ENCODE data around the gene TRPC1.
"Not testable (repeated sequence)": the region's sequence is repeated elsewhere in the genome, so short reads cannot be mapped to it uniquely, and the experiment has no call there.

Gene TRPC1

GRCh38 chr3:142709207-142709606, 14.6 kb upstream of the TRPC1 start:
- Histone ChIP-seq H3K4me1 (ENCODE audit: insufficient read depth, low read length, poor library complexity, severe bottlenecking) (no peaks in the 10 kb centered on the region), H3K4me3 (ENCODE audit: low read length, poor library complexity, severe bottlenecking) (no peak overlapping the region), H4K20me1 (ENCODE audit: insufficient read depth, low read length, poor library complexity, severe bottlenecking) (no peaks in the 10 kb centered on the region), H3K36me3 (ENCODE audit: insufficient read depth, low read length) (no peaks in the 10 kb centered on the region; the same call in 1 of the 2 replicates), H3K9me3 (ENCODE audit: insufficient read depth, low read depth, low read length) (no peaks in the 10 kb centered on the region), H3F3A (ENCODE audit: low read depth) (no peaks in the 10 kb centered on the region), H3K79me2 (ENCODE audit: insufficient read depth, low read length) (no peaks in the 10 kb centered on the region), H2AFZ (ENCODE audit: low read length) (no peak overlapping the region), H3K9me2 (replicated peaks; ENCODE audit: low read depth, low read length) (no peaks in the 10 kb centered on the region), H3K9ac (ENCODE audit: low read depth, low read length, poor library complexity, severe bottlenecking) (no peak overlapping the region), H3K27me3 (ENCODE audit: insufficient read depth, low read length, poor library complexity, severe bottlenecking) (no peaks in the 10 kb centered on the region), H3K4me2 (ENCODE audit: low read depth, low read length, poor library complexity, severe bottlenecking) (no peak overlapping the region)
- no peak for TF ChIP-seq EZH2phosphoT487 (IDR thresholded peaks at IDR 0.05; ENCODE audit: borderline replicate concordance)
- no peak for TF ChIP-seq CTCF (conservative IDR thresholded peaks at IDR 0.05; ENCODE audit: low read length)

GRCh38 chr3:142714882-142715281, 9.0 kb upstream of the TRPC1 start:
- H3K36me3 ChIP-seq (ENCODE audit: insufficient read depth, low read length); H3K4me1 ChIP-seq (ENCODE audit: insufficient read depth, low read length, poor library complexity, severe bottlenecking); H3F3A ChIP-seq (ENCODE audit: low read depth); H2AFZ ChIP-seq (ENCODE audit: low read length); H3K9me3 ChIP-seq (ENCODE audit: insufficient read depth, low read depth, low read length); H3K27me3 ChIP-seq (ENCODE audit: insufficient read depth, low read length, poor library complexity, severe bottlenecking); H4K20me1 ChIP-seq (ENCODE audit: insufficient read depth, low read length, poor library complexity, severe bottlenecking); H3K9me2 ChIP-seq (replicated peaks; ENCODE audit: low read depth, low read length); H3K79me2 ChIP-seq (ENCODE audit: insufficient read depth, low read length); H3K4me3 ChIP-seq (ENCODE audit: low read length, poor library complexity, severe bottlenecking); H3K4me2 ChIP-seq (ENCODE audit: low read depth, low read length, poor library complexity, severe bottlenecking); H3K9ac ChIP-seq (ENCODE audit: low read depth, low read length, poor library complexity, severe bottlenecking): not testable (repeated sequence)

- TF ChIP-seq CTCF (conservative IDR thresholded peaks at IDR 0.05; ENCODE audit: low read length) (no peak), EZH2phosphoT487 (IDR thresholded peaks at IDR 0.05; ENCODE audit: borderline replicate concordance) (no peak)
- Histone ChIP-seq H3K9ac (ENCODE audit: low read depth, low read length, poor library complexity, severe bottlenecking) (no peak overlapping the region), H3K79me2 (ENCODE audit: insufficient read depth, low read length) (no peaks in the 10 kb centered on the region), H2AFZ (ENCODE audit: low read length) (no peak overlapping the region), H3F3A (ENCODE audit: low read depth) (no peaks in the 10 kb centered on the region), H3K4me3 (ENCODE audit: low read length, poor library complexity, severe bottlenecking) (no peak overlapping the region), H3K9me2 (replicated peaks; ENCODE audit: low read depth, low read length) (no peaks in the 10 kb centered on the region), H3K4me1 (ENCODE audit: insufficient read depth, low read length, poor library complexity, severe bottlenecking) (no peaks in the 10 kb centered on the region), H4K20me1 (ENCODE audit: insufficient read depth, low read length, poor library complexity, severe bottlenecking) (no peaks in the 10 kb centered on the region), H3K4me2 (ENCODE audit: low read depth, low read length, poor library complexity, severe bottlenecking) (no peak overlapping the region), H3K9me3 (ENCODE audit: insufficient read depth, low read depth, low read length) (no peaks in the 10 kb centered on the region), H3K27me3 (ENCODE audit: insufficient read depth, low read length, poor library complexity, severe bottlenecking) (no peaks in the 10 kb centered on the region), H3K36me3 (ENCODE audit: insufficient read depth, low read length) (no peaks in the 10 kb centered on the region; the same call in 1 of the 2 replicates)
These were observed 7.7 kb upstream of the TRPC1 start for GRCh38 chr3:142716102-142716501.

- Histone ChIP-seq H3K36me3 (ENCODE audit: insufficient read depth, low read length) (no peaks in the 10 kb centered on the region), H4K20me1 (ENCODE audit: insufficient read depth, low read length, poor library complexity, severe bottlenecking) (no peaks in the 10 kb centered on the region), H3K27me3 (ENCODE audit: insufficient read depth, low read length, poor library complexity, severe bottlenecking) (no peaks in the 10 kb centered on the region), H3K9me3 (ENCODE audit: insufficient read depth, low read depth, low read length) (no peaks in the 10 kb centered on the region), H3K4me3 (ENCODE audit: low read length, poor library complexity, severe bottlenecking) (peak overlapping the region; percentile 86), H3K4me1 (ENCODE audit: insufficient read depth, low read length, poor library complexity, severe bottlenecking) (peaks cover 13% of the 10 kb centered on the region), H3F3A (ENCODE audit: low read depth) (no peaks in the 10 kb centered on the region), H3K9ac (ENCODE audit: low read depth, low read length, poor library complexity, severe bottlenecking) (no peak overlapping the region), H3K9me2 (replicated peaks; ENCODE audit: low read depth, low read length) (no peaks in the 10 kb centered on the region), H3K4me2 (ENCODE audit: low read depth, low read length, poor library complexity, severe bottlenecking) (peak overlapping the region; percentile 66), H2AFZ (ENCODE audit: low read length) (0 out of 2 replicates have a peak overlapping the region, but pooled peaks have one; percentile 69), H3K79me2 (ENCODE audit: insufficient read depth, low read length) (peaks cover 11% of the 10 kb centered on the region)
- TF ChIP-seq CTCF (conservative IDR thresholded peaks at IDR 0.05; ENCODE audit: low read length) (no peak), EZH2phosphoT487 (IDR thresholded peaks at IDR 0.05; ENCODE audit: borderline replicate concordance) (no peak)
These were observed 218 bp upstream of the TRPC1 start for GRCh38 chr3:142723665-142723967.

All from Loucy (cell line).